Measurements from ENCODE around the gene FADS3. TPM values are rescaled to one million over a fixed set of nuclear protein-coding genes. Genes with fewer than 3 reads are reported as not detected.

Gene FADS3, protein sequence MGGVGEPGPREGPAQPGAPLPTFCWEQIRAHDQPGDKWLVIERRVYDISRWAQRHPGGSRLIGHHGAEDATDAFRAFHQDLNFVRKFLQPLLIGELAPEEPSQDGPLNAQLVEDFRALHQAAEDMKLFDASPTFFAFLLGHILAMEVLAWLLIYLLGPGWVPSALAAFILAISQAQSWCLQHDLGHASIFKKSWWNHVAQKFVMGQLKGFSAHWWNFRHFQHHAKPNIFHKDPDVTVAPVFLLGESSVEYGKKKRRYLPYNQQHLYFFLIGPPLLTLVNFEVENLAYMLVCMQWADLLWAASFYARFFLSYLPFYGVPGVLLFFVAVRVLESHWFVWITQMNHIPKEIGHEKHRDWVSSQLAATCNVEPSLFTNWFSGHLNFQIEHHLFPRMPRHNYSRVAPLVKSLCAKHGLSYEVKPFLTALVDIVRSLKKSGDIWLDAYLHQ
- polyA plus RNA-seq (ENCODE audit: insufficient read length in 3 of 3) = 10 to 100 TPM; 16.7 to 22.2 (median 20.0) TPM
- long read RNA-seq, donor 1, transcript FADS3-201 (12 exons, 1,779 nt) = major isoform, 8 of 8 reads
- long read RNA-seq, donor 1, partial matches to known transcripts = 0 of 8 reads
- long read RNA-seq, donor 1, other reads (novel, unspliced or antisense) = 0 of 8 reads
- long read RNA-seq, donor 2, transcript FADS3-201 (12 exons, 1,779 nt) = major isoform, 6 of 7 reads
- long read RNA-seq, donor 2, partial matches to known transcripts = 0 of 7 reads
- long read RNA-seq, donor 2, other reads (novel, unspliced or antisense) = 0 of 7 reads
- long read RNA-seq, donor 3, partial matches to known transcripts = 0 of 4 reads
- long read RNA-seq, donor 3, other reads (novel, unspliced or antisense) = 0 of 4 reads
- long read RNA-seq, donor 4, transcript FADS3-201 (12 exons, 1,779 nt) = major isoform, 5 of 8 reads
- long read RNA-seq, donor 4, partial matches to known transcripts = 0 of 8 reads
- long read RNA-seq, donor 4, other reads (novel, unspliced or antisense) = 0 of 8 reads
- long read RNA-seq, donor 5, partial matches to known transcripts = 0 of 3 reads
- long read RNA-seq, donor 5, other reads (novel, unspliced or antisense) = 0 of 3 reads
- long read RNA-seq, donor 6, transcript FADS3-201 (12 exons, 1,779 nt) = major isoform, 5 of 6 reads
- long read RNA-seq, donor 6, partial matches to known transcripts = 0 of 6 reads
- long read RNA-seq, donor 6, other reads (novel, unspliced or antisense) = 0 of 6 reads
- long read RNA-seq, donor 7, partial matches to known transcripts = 0 of 8 reads
- long read RNA-seq, donor 7, other reads (novel, unspliced or antisense) = 0 of 8 reads
- long read RNA-seq, donor 8, partial matches to known transcripts = 0 of 3 reads
- long read RNA-seq, donor 8, other reads (novel, unspliced or antisense) = 0 of 3 reads
- long read RNA-seq, donor 9, partial matches to known transcripts = 0 of 5 reads
- long read RNA-seq, donor 9, other reads (novel, unspliced or antisense) = 0 of 5 reads
- long read RNA-seq, donor 10, transcript FADS3-201 (12 exons, 1,779 nt) = major isoform, 5 of 7 reads
- long read RNA-seq, donor 10, partial matches to known transcripts = 0 of 7 reads
- long read RNA-seq, donor 10, other reads (novel, unspliced or antisense) = 0 of 7 reads
- long read RNA-seq, donor 11, partial matches to known transcripts = 0 of 3 reads
- long read RNA-seq, donor 11, other reads (novel, unspliced or antisense) = 0 of 3 reads
- long read RNA-seq, donor 12, transcript FADS3-201 (12 exons, 1,779 nt) = major isoform, 6 of 7 reads
- long read RNA-seq, donor 12, partial matches to known transcripts = 0 of 7 reads
- long read RNA-seq, donor 12, other reads (novel, unspliced or antisense) = 0 of 7 reads
- long read RNA-seq, donor 13, partial matches to known transcripts = 0 of 3 reads
- long read RNA-seq, donor 13, other reads (novel, unspliced or antisense) = 0 of 3 reads
- long read RNA-seq, donor 14 = 0 reads
- long read RNA-seq, donor 15, transcript FADS3-201 (12 exons, 1,779 nt) = major isoform, 8 of 9 reads
- long read RNA-seq, donor 15, partial matches to known transcripts = 0 of 9 reads
- long read RNA-seq, donor 15, other reads (novel, unspliced or antisense) = 0 of 9 reads
- long read RNA-seq, donor 16, partial matches to known transcripts = 0 of 4 reads
- long read RNA-seq, donor 16, other reads (novel, unspliced or antisense) = 0 of 4 reads

DNA sequence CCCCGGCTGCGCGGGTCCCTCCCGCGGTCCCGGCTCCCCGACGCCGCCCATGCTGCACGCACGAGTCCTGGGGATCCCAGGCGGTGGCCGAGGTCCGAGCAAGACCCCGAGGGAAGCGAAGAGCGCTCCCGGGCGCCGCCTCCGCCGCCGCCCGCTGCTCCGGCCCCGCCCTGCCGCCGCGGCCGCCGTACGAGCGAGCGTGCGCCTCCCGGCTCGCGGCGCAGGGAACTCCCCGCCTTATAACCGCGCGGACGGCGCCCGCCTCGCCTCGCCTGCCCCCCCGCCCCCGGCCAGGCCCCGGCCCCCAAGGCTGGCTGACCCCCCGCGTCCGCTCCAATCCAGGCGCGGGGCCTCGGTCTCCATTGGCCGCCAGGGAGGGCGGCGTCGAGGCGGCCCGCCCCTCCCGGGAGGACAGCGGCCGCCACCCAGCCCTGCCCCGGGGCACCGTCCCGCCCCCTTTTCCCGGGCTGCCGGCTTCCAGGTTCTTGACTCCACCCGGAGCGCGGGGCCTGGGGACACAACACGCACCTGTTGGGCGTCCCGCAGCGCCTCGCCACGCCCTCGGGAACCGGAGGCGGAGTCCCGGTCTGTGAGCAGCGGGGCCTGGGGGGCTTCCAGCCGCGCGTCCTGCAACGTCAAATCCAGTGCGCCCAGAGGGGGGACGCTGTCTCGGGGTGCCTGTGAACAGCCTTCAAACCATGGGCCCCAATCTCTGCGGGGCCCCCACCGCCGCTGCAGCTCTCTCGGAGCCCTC is at the start of gene FADS3:
TSS of gene FADS3 (minus strand) at position 215 of the 754 bp plus-strand sequence. CDS start at position 51, 164 bp downstream.
- peak; percentile 74 for DNase-seq

- no peak for DNase-seq
These were observed 49.1 kb upstream of the FADS3 start for GRCh38 chr11:61940466-61940865.

DNA sequence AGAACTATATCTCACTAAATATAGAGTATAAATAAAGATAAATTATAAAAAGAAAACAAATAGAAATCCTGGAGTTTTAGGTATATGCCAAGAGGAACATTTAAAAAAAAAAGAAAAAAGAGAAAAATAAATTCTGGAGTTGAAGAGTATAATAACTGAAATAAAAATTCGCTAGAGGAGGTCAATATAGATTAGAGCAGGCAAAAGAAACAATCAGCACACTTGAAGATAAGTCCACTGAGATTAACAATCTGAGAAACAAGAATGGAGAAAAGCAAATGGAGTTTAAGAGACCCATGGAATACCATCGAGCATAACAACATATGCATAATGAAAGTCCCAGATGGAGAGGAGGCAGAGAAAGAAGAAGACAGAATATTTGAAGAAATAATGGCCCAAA is 44.5 kb upstream of the FADS3 start:
- DNase-seq = no peak

- DNase-seq = no peak
These were observed 39.6 kb upstream of the FADS3 start for GRCh38 chr11:61930933-61931332.

GRCh38 chr11:61928606-61929005 is 37.3 kb upstream of the FADS3 start:
- no peak for DNase-seq

- no peak for DNase-seq
These were observed 36.2 kb upstream of the FADS3 start for GRCh38 chr11:61927501-61927900.

GRCh38 chr11:61926235-61926634 is 34.9 kb upstream of the FADS3 start:
- DNase-seq = no peak

GRCh38 chr11:61925736-61926135 is 34.4 kb upstream of the FADS3 start:
- no peak for DNase-seq

DNA sequence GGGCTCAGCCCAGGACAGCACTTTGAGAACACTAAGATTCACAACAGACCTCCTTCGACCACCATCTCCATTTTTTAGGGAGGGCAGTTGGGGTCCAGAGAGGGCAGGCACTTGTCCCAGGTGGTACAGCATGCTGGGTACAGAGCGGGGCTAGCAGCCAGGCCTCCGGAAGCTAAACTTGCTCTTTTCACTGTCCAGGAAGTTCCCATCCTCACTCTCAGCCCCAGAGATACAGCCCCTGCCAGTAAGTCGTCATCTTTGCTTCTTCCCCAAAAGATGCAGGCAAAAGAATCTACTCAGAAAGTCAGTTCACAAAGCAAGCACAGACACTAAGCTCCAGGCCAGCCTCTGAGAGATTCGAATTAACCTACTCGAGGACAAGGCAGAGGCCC is 32.7 kb upstream of the FADS3 start:
- no peak for DNase-seq

DNA sequence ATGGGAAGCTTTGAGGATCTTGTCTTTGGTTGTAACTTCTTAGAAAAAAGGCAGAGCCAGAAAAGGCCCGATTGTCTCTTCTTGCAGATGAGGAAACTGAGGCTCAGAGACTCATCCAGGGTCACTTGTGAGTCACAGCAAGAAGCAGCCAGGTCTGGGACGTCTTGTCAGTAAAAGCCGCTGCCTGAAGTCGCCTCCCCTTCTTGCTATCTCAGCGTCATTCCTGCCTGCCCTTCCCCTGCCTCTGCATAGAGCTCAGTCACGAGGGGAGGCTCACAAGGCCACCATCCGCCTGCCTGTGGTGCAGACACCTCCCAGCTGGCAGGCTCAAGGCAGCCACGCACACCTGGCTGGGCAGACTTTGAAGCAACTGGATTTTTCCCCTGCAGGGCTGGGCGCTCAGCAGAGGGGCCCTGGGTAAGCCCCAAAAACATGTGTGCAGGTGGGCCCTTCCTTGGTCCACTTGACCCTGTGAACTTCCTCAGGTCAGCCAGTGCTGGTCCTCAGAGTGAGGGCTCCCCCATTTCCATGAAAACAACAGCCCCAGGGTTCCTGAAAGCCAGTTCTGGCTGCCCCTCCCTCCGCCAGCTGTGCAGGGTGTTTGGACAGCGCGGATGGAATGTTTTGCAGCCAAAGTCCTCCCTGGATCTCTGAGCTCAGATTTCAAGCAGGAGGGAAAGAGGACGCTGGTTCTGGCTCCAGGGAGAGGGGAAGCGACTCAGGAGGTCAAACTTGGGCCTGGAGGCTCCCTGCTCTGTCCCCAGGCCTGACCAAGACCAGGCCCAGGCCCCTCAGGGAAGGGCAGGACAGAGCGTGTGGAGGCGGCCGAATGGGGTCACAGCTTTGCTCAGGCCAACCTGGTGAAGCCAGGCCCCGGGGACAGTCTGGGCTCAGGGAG is 32.1 kb upstream of the FADS3 start:
- peak; percentile 87 for DNase-seq

DNA sequence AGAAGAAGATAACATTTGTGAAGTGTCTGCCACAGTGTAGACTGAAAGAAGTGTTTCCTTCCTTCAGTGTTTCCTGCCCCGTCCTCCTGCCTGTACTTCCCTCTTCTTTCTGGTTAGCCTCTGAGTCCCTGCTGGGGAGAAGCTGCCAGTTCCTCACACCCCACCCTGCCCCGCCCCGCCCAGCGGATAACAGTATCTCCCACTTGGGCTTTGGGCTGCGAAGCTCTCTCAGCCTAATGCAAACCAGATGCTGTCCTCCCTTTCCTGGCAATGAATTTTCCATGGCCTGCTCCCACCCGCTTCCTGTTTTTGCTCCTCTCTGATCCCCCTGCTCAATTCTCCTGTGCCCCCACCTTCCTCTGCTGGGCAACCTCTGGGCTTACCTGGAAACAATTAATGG is 31.2 kb upstream of the FADS3 start:
- peak; percentile 76 for DNase-seq

DNA sequence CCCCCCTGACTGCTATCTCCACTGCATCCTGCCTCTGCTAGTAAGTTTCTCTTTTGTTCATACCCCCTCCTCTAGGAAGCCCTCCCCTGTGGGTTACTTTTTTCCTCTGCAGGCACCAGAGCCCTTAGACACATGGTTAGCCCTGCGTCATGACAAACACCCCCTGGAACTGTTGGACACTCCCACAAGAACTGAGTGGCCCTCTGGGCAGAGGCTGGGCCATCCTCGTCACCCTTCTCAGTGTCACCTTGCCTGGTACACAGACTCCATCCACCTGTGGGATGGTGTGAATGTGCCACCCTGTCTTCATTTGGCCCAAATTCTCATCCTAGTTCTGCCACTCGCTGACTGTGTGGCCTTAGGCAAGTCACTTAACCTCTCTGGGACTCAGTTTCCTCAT is 30.1 kb upstream of the FADS3 start:
- no peak for DNase-seq

GRCh38 chr11:61919705-61920631 is 28.6 kb upstream of the FADS3 start:
- DNase-seq = no peak

GRCh38 chr11:61918938-61919704 is 27.8 kb upstream of the FADS3 start:
- DNase-seq = no peak

DNA sequence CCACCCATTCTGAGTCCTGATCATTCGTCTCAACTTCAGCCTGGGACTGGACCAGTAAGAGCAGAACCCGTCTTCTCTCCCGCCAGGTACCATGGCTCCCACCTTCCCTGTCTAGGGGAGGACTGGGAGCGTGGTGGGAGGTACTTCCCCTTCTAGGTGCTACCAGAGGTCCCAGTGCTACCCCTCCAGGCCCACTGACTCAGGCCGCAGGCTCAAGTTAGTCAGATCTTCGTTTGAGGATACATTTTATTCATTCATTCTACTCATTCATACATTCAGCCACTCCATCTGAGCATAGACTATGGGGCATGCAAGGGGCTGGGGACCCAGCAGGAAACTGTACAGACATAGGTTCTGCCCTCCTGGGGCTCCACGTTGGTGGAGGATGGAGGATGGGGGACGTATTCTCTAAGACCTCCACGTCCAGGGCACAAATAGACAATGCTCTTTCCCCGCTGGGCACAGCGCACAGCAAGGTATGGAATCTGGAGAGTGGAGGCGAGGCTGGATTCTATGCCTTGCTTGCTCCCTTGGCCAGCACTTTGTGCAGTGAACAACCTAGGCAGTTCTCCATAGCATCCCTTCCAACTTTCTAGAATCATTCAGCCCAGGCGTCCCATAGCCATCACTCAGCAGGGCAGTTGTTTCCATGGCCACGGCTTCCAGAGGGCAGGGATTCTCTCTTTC is 27.0 kb upstream of the FADS3 start:
- no peak for DNase-seq
